PFSK-1 (cell line): ENCODE results near the gene SPAG6.

Experiments
- POLR2AphosphoS5 ChIP-seq: IDR thresholded peaks from 2 replicates; pipeline ENCODE4 v1.6.1; 2012; ENCODE audit warnings: low read depth, mild to moderate bottlenecking, control low read depth, low read length, moderate library complexity
- REST ChIP-seq, 2 experiments: IDR thresholded peaks; 2 replicates each; pipeline versions ENCODE4 v1.6.1 to v1.8.0; 2011 to 2012; ENCODE audit warnings: low read depth in 2 of 2, low read length in 2 of 2, control low read depth in 1 of 2, inconsistent platforms in 1 of 2, mild to moderate bottlenecking in 1 of 2, moderate library complexity in 1 of 2; ENCODE audit not compliant: insufficient read depth in 1 of 2
- SIN3A ChIP-seq: IDR thresholded peaks from 2 replicates; pipeline ENCODE4 v1.6.1; 2012; ENCODE audit warnings: mild to moderate bottlenecking, low read length, moderate library complexity, borderline replicate concordance; ENCODE audit not compliant: insufficient read depth
- TAF1 ChIP-seq: IDR thresholded peaks from 2 replicates; pipeline ENCODE4 v1.6.1; 2012; ENCODE audit warnings: low read length, control low read depth, borderline replicate concordance; ENCODE audit not compliant: insufficient read depth

GRCh38 chr10:22335173-22335933 lies 9.9 kb upstream of the SPAG6 start:
- TF ChIP-seq POLR2AphosphoS5 (no peak), REST (IDR thresholded peaks at IDR 0.05; ENCODE audit: insufficient read depth in 1 of 2, low read depth in 2 of 2, low read length in 2 of 2) (no peak), TAF1 (no peak), SIN3A (no peak)
